ENCODE measurements around the gene CFAP65.

GRCh38 chr2:219056176-219056895 is 15.0 kb upstream of the CFAP65 start:
- TF ChIP-seq, protein P1, sequence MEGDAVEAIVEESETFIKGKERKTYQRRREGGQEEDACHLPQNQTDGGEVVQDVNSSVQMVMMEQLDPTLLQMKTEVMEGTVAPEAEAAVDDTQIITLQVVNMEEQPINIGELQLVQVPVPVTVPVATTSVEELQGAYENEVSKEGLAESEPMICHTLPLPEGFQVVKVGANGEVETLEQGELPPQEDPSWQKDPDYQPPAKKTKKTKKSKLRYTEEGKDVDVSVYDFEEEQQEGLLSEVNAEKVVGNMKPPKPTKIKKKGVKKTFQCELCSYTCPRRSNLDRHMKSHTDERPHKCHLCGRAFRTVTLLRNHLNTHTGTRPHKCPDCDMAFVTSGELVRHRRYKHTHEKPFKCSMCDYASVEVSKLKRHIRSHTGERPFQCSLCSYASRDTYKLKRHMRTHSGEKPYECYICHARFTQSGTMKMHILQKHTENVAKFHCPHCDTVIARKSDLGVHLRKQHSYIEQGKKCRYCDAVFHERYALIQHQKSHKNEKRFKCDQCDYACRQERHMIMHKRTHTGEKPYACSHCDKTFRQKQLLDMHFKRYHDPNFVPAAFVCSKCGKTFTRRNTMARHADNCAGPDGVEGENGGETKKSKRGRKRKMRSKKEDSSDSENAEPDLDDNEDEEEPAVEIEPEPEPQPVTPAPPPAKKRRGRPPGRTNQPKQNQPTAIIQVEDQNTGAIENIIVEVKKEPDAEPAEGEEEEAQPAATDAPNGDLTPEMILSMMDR (IDR thresholded peaks at IDR 0.05) = no peak
- TF ChIP-seq EP300 (IDR thresholded peaks at IDR 0.05) (no peak), POLR2AphosphoS5 (IDR thresholded peaks at IDR 0.05) (no peak), POLR2A (IDR thresholded peaks at IDR 0.05) (no peak)

Data from upper lobe of left lung (tissue), 4 donors.